Skeletal muscle tissue (tissue), 4 donors: ENCODE measurements around the gene NEDD4L. TPM values are rescaled to one million over a fixed set of nuclear protein-coding genes. Genes with fewer than 3 reads are reported as not detected.

Experiments
- H3K27ac ChIP-seq: one replicate; pipeline ENCODE4 v1.7.0; 2013; ENCODE audit warnings: mild to moderate bottlenecking, low read depth, low read length, inconsistent platforms
- H3K27me3 ChIP-seq, 3 donors: one replicate each; pipeline ENCODE4 v1.7.0; 2013; ENCODE audit warnings: low read length in 3 of 3; ENCODE audit not compliant: control insufficient read depth in 3 of 3, insufficient read depth in 3 of 3
- H3K36me3 ChIP-seq, 3 donors: one replicate each; pipeline ENCODE4 v1.7.0; 2013; ENCODE audit warnings: low read length in 3 of 3; ENCODE audit not compliant: control insufficient read depth in 3 of 3, insufficient read depth in 3 of 3
- H3K4me1 ChIP-seq, 3 donors: one replicate each; pipeline ENCODE4 v1.7.0; 2013; ENCODE audit warnings: low read length in 3 of 3, mild to moderate bottlenecking in 3 of 3; ENCODE audit not compliant: control insufficient read depth in 3 of 3, insufficient read depth in 3 of 3
- H3K4me3 ChIP-seq, 3 donors: one replicate each; pipeline ENCODE4 v1.7.0; 2013; ENCODE audit warnings: low read length in 3 of 3
- H3K9ac ChIP-seq, 3 donors: one replicate each; pipeline ENCODE4 v1.7.0; 2013; ENCODE audit warnings: low read length in 3 of 3, mild to moderate bottlenecking in 3 of 3, moderate library complexity in 2 of 3, low read depth in 1 of 3
- H3K9me3 ChIP-seq, 3 donors: one replicate each; pipeline ENCODE4 v1.7.0; 2013; ENCODE audit warnings: low read length in 3 of 3; ENCODE audit not compliant: control insufficient read depth in 3 of 3
- total RNA-seq: library from RNA; depleted of rRNA; stranded (reverse); fragments of >200 nt; gene quantifications from one replicate; pipeline ENCODE4 v1.2.3, GENCODE V29; 2014
- donor health status: Osteomylitis.

NEDD4L gene
- total RNA-seq, 1 donor from 2014 or later, result 34.4 TPM

DNA sequence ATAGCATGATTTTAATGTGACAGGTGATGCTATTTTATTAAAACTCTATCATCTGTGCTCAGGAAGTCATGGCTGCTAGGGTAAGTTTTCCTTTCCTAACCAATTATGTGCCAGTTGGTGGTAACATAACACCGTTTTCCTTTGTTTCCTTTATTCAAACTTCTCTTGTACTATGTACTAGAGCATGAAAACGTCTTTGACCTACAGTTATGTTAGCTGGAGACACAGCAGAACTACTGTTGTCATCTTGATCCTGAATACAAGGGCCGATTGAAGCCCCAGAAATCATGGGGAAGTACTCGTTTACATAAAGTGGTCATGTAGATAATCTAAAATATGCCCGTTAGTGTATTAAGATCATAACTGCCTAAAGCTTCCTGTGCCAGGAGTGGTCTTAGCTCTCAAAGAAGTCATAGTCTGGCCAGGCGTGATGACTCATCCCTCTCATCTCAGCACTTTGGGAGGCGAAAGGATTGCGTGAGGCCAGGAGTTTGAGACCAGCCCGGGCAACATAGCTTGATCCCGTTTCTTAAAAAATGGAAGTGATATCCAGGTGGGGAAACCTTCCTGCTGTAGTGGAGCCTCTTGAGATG lies 20.5 kb downstream of the NEDD4L start:
- Histone ChIP-seq H3K36me3 (no peaks in the 10 kb centered on the region), H3K27me3 (no peaks in the 10 kb centered on the region), H3K9ac (no peak overlapping the region), H3K4me1 (no peaks in the 10 kb centered on the region), H3K9me3 (peaks cover 0 to 3% (median 0%) of the 10 kb centered on the region in 3 donors), H3K27ac (no peak overlapping the region), H3K4me3 (no peak overlapping the region)

DNA sequence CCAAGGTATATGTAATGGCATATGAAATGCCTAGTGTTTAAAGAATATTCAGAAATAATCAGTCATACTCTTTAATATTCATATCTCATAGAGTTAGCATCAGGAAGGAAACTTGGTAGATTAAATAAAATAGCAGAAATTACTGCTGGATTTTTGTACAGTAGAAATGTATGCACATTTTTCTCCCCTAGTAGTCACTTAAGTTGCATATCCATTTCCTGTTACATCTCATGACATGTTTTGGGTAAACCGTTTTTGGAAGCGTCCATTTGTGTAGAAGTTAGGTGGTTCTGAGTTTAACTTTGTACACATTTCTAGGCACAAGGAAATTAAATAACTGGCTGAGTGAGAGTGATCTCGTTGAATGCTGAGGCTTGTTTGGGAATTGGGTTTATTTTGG lies 21.9 kb downstream of the NEDD4L start:
- Histone ChIP-seq H3K27me3 (no peaks in the 10 kb centered on the region), H3K9me3 (peaks cover 0 to 3% (median 0%) of the 10 kb centered on the region in 3 donors), H3K4me3 (no peak overlapping the region), H3K9ac (no peak overlapping the region), H3K27ac (no peak overlapping the region), H3K36me3 (no peaks in the 10 kb centered on the region), H3K4me1 (no peaks in the 10 kb centered on the region)

DNA sequence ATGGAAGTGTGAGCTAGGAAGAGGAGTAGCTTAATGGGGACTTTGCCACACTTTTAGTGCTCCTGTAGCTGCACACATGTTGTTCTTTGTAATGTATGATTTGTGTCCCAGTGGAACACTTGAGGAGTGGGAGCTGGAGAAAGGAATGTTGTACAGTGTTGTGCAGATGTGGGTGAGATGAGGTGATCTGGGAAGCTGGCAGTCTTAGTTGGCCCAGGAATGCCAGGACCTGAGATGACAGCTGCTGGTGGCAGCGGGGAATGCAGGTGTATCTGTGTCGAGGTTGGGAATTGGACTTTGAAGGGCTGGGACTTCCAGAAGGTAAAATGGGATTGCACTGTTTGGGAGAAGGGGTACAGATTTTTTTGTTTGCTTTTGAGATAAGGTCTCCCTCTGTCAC lies 23.6 kb downstream of the NEDD4L start:
- H3K27ac ChIP-seq, result no peak overlapping the region
- H3K9ac ChIP-seq, result no peak overlapping the region
- H3K4me1 ChIP-seq, result no peaks in the 10 kb centered on the region
- H3K9me3 ChIP-seq, result peaks cover 0 to 3% (median 0%) of the 10 kb centered on the region in 3 donors
- no peaks in the 10 kb centered on the region for H3K36me3 ChIP-seq
- no peaks in the 10 kb centered on the region for H3K27me3 ChIP-seq
- no peak overlapping the region for H3K4me3 ChIP-seq

GRCh38 chr18:58069099-58069498 lies 25.1 kb downstream of the NEDD4L start:
- Histone ChIP-seq H3K4me1 (no peaks in the 10 kb centered on the region), H3K36me3 (no peaks in the 10 kb centered on the region), H3K9me3 (peaks cover 0 to 3% (median 0%) of the 10 kb centered on the region in 3 donors), H3K4me3 (no peak overlapping the region), H3K27ac (no peak overlapping the region), H3K27me3 (no peaks in the 10 kb centered on the region), H3K9ac (no peak overlapping the region)

GRCh38 chr18:58069721-58070292 lies 25.8 kb downstream of the NEDD4L start:
- no peak overlapping the region for H3K4me3 ChIP-seq

GRCh38 chr18:58076052-58076451 lies 32.0 kb downstream of the NEDD4L start:
- Histone ChIP-seq H3K27ac (no peak overlapping the region), H3K4me1 (no peaks in the 10 kb centered on the region), H3K36me3 (no peaks in the 10 kb centered on the region), H3K4me3 (no peak overlapping the region), H3K27me3 (no peaks in the 10 kb centered on the region), H3K9me3 (no peaks in the 10 kb centered on the region), H3K9ac (no peak overlapping the region)

More at GRCh38 chr18:58069721-58070292, 25.8 kb downstream of the NEDD4L start:
- no peak overlapping the region for H3K9ac ChIP-seq
- peaks cover 0 to 3% (median 0%) of the 10 kb centered on the region in 3 donors for H3K9me3 ChIP-seq
- H3K27me3 ChIP-seq, result no peaks in the 10 kb centered on the region
- no peaks in the 10 kb centered on the region for H3K4me1 ChIP-seq
- no peaks in the 10 kb centered on the region for H3K36me3 ChIP-seq
- H3K27ac ChIP-seq, result no peak overlapping the region

GRCh38 chr18:58077329-58077728 lies 33.3 kb downstream of the NEDD4L start:
- no peak overlapping the region for H3K9ac ChIP-seq
- no peaks in the 10 kb centered on the region for H3K27me3 ChIP-seq
- H3K36me3 ChIP-seq, result no peaks in the 10 kb centered on the region
- no peak overlapping the region for H3K27ac ChIP-seq
- no peak overlapping the region for H3K4me3 ChIP-seq
- no peaks in the 10 kb centered on the region for H3K4me1 ChIP-seq
- H3K9me3 ChIP-seq, result no peaks in the 10 kb centered on the region

DNA sequence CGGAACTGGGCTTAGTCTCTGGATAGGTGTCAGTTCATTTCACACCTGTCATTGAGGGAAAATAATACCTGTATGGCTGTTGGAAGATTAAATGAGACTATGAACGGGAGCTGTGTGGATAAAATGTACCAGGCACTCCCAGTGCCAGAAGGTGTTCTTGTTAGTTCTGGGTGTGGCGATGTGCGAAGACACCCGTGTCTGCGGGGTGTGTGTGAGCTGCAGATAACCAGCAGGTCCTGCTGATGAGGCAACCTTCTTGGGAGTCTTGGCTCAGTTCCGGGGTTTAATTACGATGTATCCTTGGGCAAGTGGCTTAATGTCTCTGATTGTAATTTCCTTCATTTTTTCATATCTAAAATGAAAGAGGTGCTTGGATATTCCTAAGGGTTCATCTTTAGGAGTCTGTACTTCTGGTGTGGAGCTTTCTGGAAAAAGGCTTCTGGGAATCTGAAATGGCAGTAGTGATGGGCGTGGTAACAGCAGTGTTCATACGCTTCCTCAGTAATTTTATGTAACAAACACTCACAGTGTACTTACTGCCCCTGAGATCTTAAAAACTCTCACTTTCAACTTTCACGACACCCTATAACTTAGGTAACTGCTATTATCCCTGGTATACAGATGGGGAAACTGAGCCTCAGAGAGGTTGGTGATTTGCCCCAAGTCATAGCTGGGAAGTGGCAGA lies 35.0 kb downstream of the NEDD4L start:
- Histone ChIP-seq H3K4me3 (no peak overlapping the region), H3K9ac (no peak overlapping the region), H3K36me3 (no peaks in the 10 kb centered on the region), H3K9me3 (no peaks in the 10 kb centered on the region), H3K27me3 (no peaks in the 10 kb centered on the region), H3K27ac (no peak overlapping the region), H3K4me1 (no peaks in the 10 kb centered on the region)

DNA sequence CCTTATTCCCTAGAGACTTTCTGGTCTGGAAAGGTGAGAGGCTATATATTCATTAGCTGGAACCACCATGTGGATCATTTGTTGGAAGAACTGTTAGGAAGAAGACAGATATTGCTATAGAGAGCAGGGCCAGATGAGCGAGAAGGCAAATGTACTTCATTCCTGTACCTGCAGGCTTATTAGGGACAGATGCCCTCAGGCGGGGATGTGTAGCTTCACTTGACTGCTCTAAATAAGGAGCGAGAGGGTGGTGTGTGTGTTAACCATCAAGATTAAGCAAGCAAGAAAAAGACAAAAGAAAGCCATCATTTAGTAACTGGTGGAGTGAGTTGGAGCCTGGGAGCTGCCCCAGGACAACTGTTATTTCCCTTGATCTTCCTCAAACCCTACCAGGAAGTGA lies 36.4 kb downstream of the NEDD4L start:
- Histone ChIP-seq H3K36me3 (no peaks in the 10 kb centered on the region), H3K27me3 (no peaks in the 10 kb centered on the region), H3K4me3 (no peak overlapping the region), H3K4me1 (no peaks in the 10 kb centered on the region), H3K9me3 (no peaks in the 10 kb centered on the region), H3K9ac (no peak overlapping the region), H3K27ac (no peak overlapping the region)

- no peaks in the 10 kb centered on the region for H3K36me3 ChIP-seq
- no peak overlapping the region for H3K27ac ChIP-seq
- H3K4me3 ChIP-seq, result no peak overlapping the region
- no peaks in the 10 kb centered on the region for H3K27me3 ChIP-seq
- H3K9me3 ChIP-seq, result no peaks in the 10 kb centered on the region
- no peak overlapping the region for H3K9ac ChIP-seq
- H3K4me1 ChIP-seq, result no peaks in the 10 kb centered on the region
Observed at GRCh38 chr18:58087928-58088690, 44.1 kb downstream of the NEDD4L start.
